Measurements from ENCODE around the gene MARCKSL1.
"Not testable (repeated sequence)": the region's sequence is repeated elsewhere in the genome, so short reads cannot be mapped to it uniquely, and the experiment has no call there.

MARCKSL1 gene

DNA sequence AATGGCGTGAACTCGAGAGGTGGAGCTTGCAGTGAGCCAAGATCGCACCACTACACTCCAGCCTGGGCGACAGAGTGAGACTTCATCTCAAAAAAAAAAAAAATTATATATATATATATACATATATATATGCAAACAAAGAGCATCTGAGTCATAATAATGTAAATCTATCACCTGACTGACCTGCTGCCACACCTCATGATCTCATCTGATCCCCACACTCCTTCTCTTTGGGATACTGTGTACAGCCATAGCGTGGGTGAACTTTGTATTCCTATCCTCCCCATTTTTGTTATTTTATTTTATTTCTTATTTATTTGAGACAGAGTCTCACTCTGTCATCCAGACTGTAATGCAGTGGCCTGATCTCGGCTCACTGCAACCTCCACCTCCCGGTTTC lies 46.8 kb downstream of the MARCKSL1 start:
- DNase-seq (ENCODE audit: low spot score) = no peak

- no peak for DNase-seq (ENCODE audit: low spot score)
Measured at GRCh38 chr1:32286763-32287162, 49.3 kb downstream of the MARCKSL1 start.

- DNase-seq (ENCODE audit: low spot score) = no peak
Measured at GRCh38 chr1:32285658-32286057, 50.4 kb downstream of the MARCKSL1 start.

GRCh38 chr1:32284777-32285176 lies 51.3 kb downstream of the MARCKSL1 start:
- not testable (repeated sequence) for DNase-seq (ENCODE audit: low spot score)
